Measurements from ENCODE around the gene HIPK1. TPM values are rescaled to one million over a fixed set of nuclear protein-coding genes. Genes with fewer than 3 reads are reported as not detected.

HIPK1 gene
- 12.7 and 19.2 TPM in 2 replicates for total RNA-seq

- H3K4me3 ChIP-seq (ENCODE audit: low read depth, low read length): peak within 1 kb of the TSS; percentile 64
- TF ChIP-seq CTCF (conservative IDR thresholded peaks at IDR 0.05; ENCODE audit: low read depth, low read length): no peak
- no peak for DNase-seq (ENCODE audit: low read depth)
Measured at GRCh38 chr1:113928941-113929749, at the start of gene HIPK1. HIPK1 (plus strand) TSS chr1:113929324.

GRCh38 chr1:113879739-113880038, 49.4 kb upstream of the HIPK1 start:
- H3K4me3 ChIP-seq (ENCODE audit: low read depth, low read length): no peak overlapping the region
- DNase-seq (ENCODE audit: low read depth): no peak
- TF ChIP-seq CTCF (conservative IDR thresholded peaks at IDR 0.05; ENCODE audit: low read depth, low read length): no peak

GRCh38 chr1:113881661-113882060, 47.5 kb upstream of the HIPK1 start:
- TF ChIP-seq CTCF (conservative IDR thresholded peaks at IDR 0.05; ENCODE audit: low read depth, low read length): no peak
- DNase-seq (ENCODE audit: low read depth): no peak
- H3K4me3 ChIP-seq (ENCODE audit: low read depth, low read length): no peak overlapping the region

- no peak for TF ChIP-seq CTCF (conservative IDR thresholded peaks at IDR 0.05; ENCODE audit: low read depth, low read length)
- DNase-seq (ENCODE audit: low read depth): no peak
- H3K4me3 ChIP-seq (ENCODE audit: low read depth, low read length): no peak overlapping the region
Measured at GRCh38 chr1:113886417-113887401, 42.4 kb upstream of the HIPK1 start.

- DNase-seq (ENCODE audit: low read depth): peak; percentile 56
- TF ChIP-seq CTCF (conservative IDR thresholded peaks at IDR 0.05; ENCODE audit: low read depth, low read length): no peak
- H3K4me3 ChIP-seq (ENCODE audit: low read depth, low read length): no peak within 1 kb of the TSS
Measured at GRCh38 chr1:113887402-113888175, 41.5 kb upstream of the HIPK1 start, which contains the start of gene BCL2L15. BCL2L15 (minus strand) TSS chr1:113887581; CDS start chr1:113887375, 206 bp downstream.

- no peak overlapping the region for H3K4me3 ChIP-seq (ENCODE audit: low read depth, low read length)
- DNase-seq (ENCODE audit: low read depth): no peak
- TF ChIP-seq CTCF (conservative IDR thresholded peaks at IDR 0.05; ENCODE audit: low read depth, low read length): no peak
Measured at GRCh38 chr1:113890816-113891215, 38.3 kb upstream of the HIPK1 start.

Measured in epithelial cell of proximal tubule (primary cell).